GM10266 (cell line): Measurements from ENCODE around the gene PRKCQ.
A peak's percentile ranks its signal among the peaks of the same experiment; 100 is the strongest.
"Not testable (repeated sequence)": the region's sequence is repeated elsewhere in the genome, so short reads cannot be mapped to it uniquely, and the experiment has no call there.

ENCODE experiments used
- DNase-seq: peaks from one replicate; pipeline ENCODE4 v3.0.0; 2012; ENCODE audit errors: extremely low spot score
- CTCF ChIP-seq: IDR thresholded peaks from 2 replicates; pipeline ENCODE4 v1.5.1; 2012; ENCODE audit warnings: mild to moderate bottlenecking, low read depth; ENCODE audit not compliant: control insufficient read depth, insufficient read depth; ENCODE audit errors: missing control alignments

Gene PRKCQ

GRCh38 chr10:6473430-6473829 is 106.6 kb downstream of the PRKCQ start:
- DNase-seq = peak; percentile 35
- no peak for TF ChIP-seq CTCF

DNA sequence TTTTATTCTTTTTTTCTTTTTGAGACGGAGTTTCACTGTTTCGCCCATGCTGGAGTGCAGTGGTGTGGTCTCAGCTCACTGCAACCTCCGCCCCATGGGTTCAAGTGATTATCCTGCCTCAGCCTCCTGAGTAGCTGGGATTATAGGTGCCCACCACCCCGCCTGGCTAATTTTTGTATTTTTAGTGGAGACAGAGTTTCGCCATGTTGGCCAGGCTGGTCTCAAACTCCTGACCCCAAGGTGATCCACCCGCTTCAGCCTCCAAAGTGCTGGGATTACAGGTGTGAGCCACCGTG is 107.4 kb downstream of the PRKCQ start:
- DNase-seq = not testable (repeated sequence)

- DNase-seq = no peak
These were observed 109.0 kb downstream of the PRKCQ start for GRCh38 chr10:6470894-6471618.

GRCh38 chr10:6469661-6470060 is 110.4 kb downstream of the PRKCQ start:
- no peak for TF ChIP-seq CTCF
- DNase-seq = no peak

More at GRCh38 chr10:6470894-6471618, 109.0 kb downstream of the PRKCQ start:
- no peak for TF ChIP-seq CTCF

GRCh38 chr10:6465854-6466601 is 114.0 kb downstream of the PRKCQ start:
- DNase-seq = no peak

DNA sequence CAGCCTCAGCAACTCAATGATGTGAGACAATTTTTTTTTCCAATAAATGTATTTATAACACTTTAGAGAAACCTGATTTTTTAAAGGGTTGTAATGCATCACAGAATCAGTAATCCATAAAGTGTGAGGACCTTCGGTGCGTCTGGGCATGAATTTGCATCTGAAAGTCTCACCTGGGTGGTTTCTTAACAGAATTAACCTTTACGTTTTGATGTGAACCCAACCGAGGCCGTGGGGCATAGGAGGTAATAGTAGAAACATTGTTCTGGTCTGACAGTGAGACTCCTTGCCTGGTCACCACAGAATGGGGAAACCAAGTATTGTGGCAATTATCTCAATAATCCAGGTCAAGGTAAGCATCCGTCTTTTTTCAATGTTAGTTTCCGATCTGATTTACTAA is 114.6 kb downstream of the PRKCQ start:
- DNase-seq = no peak
- TF ChIP-seq CTCF = no peak

More at GRCh38 chr10:6465854-6466601, 114.0 kb downstream of the PRKCQ start:
- TF ChIP-seq CTCF = no peak

DNA sequence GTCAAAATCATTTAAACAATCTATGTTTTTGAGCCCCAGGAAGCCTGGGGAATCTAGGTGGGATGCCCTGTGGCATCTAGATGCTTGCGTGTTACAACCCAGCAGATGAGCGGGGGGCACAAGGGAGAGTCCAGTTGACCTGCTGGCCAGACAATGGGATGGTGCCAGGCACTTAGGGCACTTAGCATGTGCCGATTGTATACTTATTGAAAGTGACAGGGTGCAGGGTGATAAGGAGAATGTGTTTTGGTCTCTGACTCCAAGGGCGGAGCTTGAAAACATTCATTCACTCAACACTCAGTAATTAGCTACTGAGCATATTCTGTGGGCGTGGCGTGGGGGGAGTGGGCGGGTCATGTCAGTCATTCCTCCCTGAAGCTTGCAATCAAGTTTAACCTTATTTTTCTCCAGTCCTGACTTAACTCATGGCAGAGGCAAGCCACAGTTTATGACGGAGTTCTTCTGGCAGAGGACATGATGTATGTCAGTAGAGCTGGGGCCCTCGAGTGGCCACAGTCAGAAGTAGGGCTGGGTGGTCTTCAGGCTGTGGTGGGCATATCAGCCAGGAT is 115.1 kb downstream of the PRKCQ start:
- DNase-seq = no peak
- no peak for TF ChIP-seq CTCF

DNA sequence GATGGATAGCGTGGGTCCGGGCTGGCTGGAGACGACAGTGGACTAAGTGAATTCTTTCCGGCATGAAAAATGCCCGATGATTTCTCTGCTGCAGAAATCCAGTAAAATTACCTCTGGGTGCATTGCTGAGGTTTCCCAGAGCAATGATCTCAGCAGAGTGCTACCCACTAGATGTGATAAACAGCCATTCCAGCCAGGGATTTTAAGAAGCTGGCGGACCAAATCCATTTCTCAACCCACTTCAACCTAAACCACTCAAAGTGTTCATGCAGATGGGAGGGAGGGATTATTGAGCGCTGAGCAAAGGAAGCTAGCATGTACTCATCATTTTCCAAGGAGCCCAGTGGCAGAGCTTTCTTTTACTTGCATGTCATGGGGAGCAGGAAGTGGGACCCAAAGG is 116.7 kb downstream of the PRKCQ start:
- TF ChIP-seq CTCF = no peak
- DNase-seq = no peak
